GM06990 (cell line): Measurements from ENCODE around the gene PIPOX.

ENCODE experiments used
- DNase-seq: peaks from one replicate; pipeline ENCODE4 v3.0.0-alpha.2; 2011; ENCODE audit not compliant: insufficient read length; ENCODE audit errors: extremely low read depth
- H3K27me3 ChIP-seq: replicated peaks from 2 replicates; pipeline ENCODE4 v1.6.0; 2011; ENCODE audit warnings: low read length; ENCODE audit not compliant: control insufficient read depth, insufficient read depth
- H3K36me3 ChIP-seq: 2 replicates; pipeline ENCODE4 v1.5.1; 2011; ENCODE audit warnings: low read length; ENCODE audit not compliant: control insufficient read depth, insufficient read depth
- H3K4me3 ChIP-seq: replicated peaks from 2 replicates; pipeline ENCODE4 v1.5.1; 2011; ENCODE audit warnings: low read depth, mild to moderate bottlenecking, control low read depth, low read length
- CTCF ChIP-seq: IDR thresholded peaks from 2 replicates; pipeline ENCODE4 v1.5.1; 2011; ENCODE audit warnings: low read length, control low read depth, mild to moderate bottlenecking, inconsistent platforms; ENCODE audit not compliant: insufficient read depth, poor library complexity, severe bottlenecking

PIPOX gene

GRCh38 chr17:29032013-29032856 lies 10.7 kb upstream of the PIPOX start:
- Histone ChIP-seq H3K27me3 (no peaks in the 10 kb centered on the region; the same call in none of the 2 replicates), H3K4me3 (no peak overlapping the region), H3K36me3 (no peaks in the 10 kb centered on the region)
- DNase-seq, result no peak
- no peak for TF ChIP-seq CTCF

- Histone ChIP-seq H3K27me3 (no peaks in the 10 kb centered on the region; the same call in 1 of the 2 replicates), H3K36me3 (no peaks in the 10 kb centered on the region), H3K4me3 (no peak overlapping the region)
- TF ChIP-seq CTCF, result no peak
- DNase-seq, result no peak
Measured at GRCh38 chr17:29032857-29033197, 10.1 kb upstream of the PIPOX start.

GRCh38 chr17:29034510-29034909 lies 8.4 kb upstream of the PIPOX start:
- no peak for DNase-seq
- Histone ChIP-seq H3K36me3 (no peaks in the 10 kb centered on the region), H3K27me3 (no peaks in the 10 kb centered on the region; the same call in 1 of the 2 replicates), H3K4me3 (no peak overlapping the region)
- no peak for TF ChIP-seq CTCF

GRCh38 chr17:29036584-29036983 lies 6.4 kb upstream of the PIPOX start:
- no peak overlapping the region for H3K4me3 ChIP-seq
- no peaks in the 10 kb centered on the region; the same call in 1 of the 2 replicates for H3K27me3 ChIP-seq
- H3K36me3 ChIP-seq, result no peaks in the 10 kb centered on the region
- no peak for DNase-seq
- TF ChIP-seq CTCF, result no peak

- H3K4me3 ChIP-seq, result no peak overlapping the region
- H3K36me3 ChIP-seq, result no peaks in the 10 kb centered on the region
- no peak for TF ChIP-seq CTCF
- H3K27me3 ChIP-seq, result no peaks in the 10 kb centered on the region; the same call in 1 of the 2 replicates
- DNase-seq, result no peak
Measured at GRCh38 chr17:29037739-29038084, 5.2 kb upstream of the PIPOX start.
